ENCODE measurements around the gene TUBA4A.
"Not testable (repeated sequence)": the region's sequence is repeated elsewhere in the genome, so short reads cannot be mapped to it uniquely, and the experiment has no call there.

TUBA4A gene

DNA sequence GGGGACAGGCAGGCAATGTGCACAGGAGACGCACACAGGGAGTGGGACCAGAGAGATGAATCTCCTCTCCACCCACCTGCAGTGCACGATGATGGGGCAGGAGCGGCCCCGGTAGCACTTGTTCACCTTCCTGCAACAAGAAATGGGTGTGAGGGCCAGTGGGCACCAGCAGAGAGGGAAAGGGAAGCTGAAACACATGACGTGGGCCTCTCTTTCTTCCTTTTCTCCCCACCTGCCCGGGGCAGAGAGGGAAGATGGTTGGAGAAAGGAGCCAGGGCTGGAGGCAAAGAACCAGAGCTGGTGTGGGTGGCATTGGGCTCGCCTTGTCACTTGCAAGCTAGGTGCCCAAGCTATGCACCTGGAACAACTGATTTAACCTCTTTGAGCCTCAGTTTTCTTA is 37.7 kb upstream of the TUBA4A start:
- TF ChIP-seq, protein P1, sequence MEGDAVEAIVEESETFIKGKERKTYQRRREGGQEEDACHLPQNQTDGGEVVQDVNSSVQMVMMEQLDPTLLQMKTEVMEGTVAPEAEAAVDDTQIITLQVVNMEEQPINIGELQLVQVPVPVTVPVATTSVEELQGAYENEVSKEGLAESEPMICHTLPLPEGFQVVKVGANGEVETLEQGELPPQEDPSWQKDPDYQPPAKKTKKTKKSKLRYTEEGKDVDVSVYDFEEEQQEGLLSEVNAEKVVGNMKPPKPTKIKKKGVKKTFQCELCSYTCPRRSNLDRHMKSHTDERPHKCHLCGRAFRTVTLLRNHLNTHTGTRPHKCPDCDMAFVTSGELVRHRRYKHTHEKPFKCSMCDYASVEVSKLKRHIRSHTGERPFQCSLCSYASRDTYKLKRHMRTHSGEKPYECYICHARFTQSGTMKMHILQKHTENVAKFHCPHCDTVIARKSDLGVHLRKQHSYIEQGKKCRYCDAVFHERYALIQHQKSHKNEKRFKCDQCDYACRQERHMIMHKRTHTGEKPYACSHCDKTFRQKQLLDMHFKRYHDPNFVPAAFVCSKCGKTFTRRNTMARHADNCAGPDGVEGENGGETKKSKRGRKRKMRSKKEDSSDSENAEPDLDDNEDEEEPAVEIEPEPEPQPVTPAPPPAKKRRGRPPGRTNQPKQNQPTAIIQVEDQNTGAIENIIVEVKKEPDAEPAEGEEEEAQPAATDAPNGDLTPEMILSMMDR (IDR thresholded peaks at IDR 0.05; ENCODE audit: low read depth, low read length): no peak
- H3K4me3 ChIP-seq (ENCODE audit: low read depth, low read length): no peak overlapping the region

DNA sequence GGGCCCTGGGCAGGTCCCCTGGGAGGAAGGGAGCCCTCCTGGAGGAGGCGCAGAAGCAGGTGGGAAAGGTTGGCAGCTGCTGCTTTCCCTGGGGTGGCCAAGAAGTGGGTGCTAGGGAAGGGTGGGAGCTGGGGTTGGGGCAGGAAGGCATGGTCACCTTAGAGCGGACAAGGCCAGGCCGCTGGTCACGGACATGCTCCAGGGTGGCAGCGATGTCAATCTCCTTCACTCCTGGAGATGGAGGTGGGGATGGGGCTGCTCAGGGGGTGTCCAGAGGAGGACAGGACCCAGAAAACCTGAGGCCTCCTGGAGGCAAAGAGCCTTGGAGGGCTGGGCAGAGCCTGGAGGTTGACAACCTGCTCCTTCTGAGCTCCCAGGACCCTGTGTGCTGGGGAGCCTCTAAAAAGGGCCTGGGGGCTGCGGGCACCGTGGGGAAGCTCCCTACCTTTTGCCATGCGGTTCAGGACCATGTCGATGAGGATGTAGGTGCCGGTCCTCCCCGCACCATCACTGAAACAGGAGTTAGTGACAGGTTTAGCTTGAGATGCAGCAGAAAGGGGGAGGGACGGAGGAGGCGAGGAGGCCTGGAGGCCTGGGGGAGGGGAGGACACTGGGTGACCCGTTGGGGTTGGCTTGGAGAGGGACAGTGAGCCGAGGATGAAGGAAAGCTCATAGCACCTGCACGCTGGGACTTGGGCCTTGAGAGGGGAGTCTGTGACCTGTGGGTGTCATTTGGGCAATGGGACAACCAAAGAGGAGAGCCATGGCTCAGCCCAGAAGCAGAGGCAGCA is 36.9 kb upstream of the TUBA4A start:
- H3K4me3 ChIP-seq (ENCODE audit: low read depth, low read length): no peak overlapping the region
- TF ChIP-seq, protein P1 (IDR thresholded peaks at IDR 0.05; ENCODE audit: low read depth, low read length): no peak

DNA sequence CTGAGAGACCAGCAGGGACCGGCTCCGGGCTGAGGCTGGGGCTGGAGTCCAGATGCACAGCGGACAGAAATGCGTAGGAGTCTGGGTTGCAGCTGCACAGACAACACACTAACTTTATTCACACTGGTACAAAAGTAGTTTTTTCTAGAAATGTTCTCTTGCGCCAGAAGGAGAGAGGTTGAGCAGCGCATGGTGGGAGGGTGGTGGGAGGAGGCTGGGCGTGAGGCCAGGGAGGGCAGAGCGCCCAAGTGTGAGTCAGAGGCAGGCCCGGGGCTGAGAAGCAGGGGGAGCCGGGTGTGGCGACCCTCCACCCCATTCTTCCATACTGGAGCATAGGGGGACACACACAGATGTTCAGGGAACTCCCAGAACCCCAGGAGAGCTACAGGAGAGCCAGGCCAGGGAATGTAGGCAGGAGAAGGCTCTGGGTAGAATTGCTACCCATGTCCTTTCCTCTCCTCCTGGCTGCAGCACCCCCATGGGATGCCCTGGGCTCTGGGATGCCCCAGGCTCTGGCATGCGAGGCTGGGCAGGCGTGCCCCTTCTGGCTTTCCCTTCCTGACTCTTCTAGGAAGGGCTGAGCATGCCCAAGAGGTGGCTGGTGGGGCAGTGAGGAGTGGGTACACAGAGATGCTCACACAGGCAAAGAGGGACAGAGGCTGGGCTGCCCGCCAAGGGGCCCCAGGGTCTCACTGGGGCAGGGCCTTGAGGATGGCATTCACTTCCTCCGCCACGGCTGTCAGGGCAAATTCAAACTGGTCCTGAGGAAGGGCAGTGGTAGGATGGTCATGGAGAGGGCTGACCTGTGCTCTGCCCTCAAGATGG is 36.0 kb upstream of the TUBA4A start:
- TF ChIP-seq, protein P1 (IDR thresholded peaks at IDR 0.05; ENCODE audit: low read depth, low read length): no peak
- H3K4me3 ChIP-seq (ENCODE audit: low read depth, low read length): no peak overlapping the region

DNA sequence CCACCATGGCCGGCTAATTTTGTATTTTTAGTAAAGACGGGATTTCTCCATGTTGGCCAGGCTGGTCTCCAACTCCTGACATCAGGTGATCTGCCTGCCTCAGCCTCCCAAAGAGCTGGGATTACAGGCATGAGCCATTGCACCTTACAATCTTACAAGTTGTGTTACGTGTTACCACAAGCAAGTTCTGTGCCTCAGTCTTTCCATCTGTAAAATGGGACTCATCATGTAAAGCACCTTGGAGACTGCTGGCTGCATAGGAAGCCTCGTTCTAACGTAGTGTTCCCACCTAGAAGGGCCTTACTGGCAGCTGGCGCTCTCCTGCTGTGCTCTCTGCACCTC is 35.4 kb upstream of the TUBA4A start:
- H3K4me3 ChIP-seq (ENCODE audit: low read depth, low read length): no peak overlapping the region
- TF ChIP-seq, protein P1 (IDR thresholded peaks at IDR 0.05; ENCODE audit: low read depth, low read length): no peak

DNA sequence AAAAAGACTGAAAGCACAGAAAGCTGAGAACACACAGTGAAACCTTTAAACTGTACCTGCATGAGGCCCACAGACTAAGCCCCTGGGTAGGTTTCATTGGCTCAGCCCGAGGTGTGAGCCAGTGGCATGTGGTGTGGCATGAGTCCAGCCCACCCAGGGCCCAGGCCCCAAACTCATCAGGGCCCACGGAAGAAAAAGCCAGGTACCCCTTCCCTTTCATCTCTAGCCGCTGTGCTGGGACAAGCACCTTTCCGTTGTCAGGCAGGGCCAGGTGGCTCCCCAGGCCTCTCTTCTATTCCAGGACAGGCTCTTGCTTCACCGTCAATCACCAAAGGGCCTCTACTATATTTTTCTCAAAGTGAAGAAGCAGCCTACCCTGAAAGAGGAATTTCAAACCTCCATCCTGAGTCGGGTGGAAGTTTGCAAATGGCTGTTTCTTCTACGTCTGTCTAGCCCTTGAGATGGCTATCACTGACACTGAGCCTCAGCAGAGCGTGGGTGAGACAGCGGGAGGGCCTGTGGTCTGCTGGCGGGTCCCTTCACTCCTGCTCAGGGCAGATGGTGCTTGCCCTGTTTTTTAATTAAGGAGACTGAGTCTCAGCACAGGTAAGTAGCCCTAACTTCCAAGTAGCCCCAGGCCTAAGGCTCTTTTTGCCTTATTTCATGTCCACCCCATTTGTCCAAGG is 34.0 kb upstream of the TUBA4A start:
- H3K4me3 ChIP-seq (ENCODE audit: low read depth, low read length): no peak overlapping the region
- TF ChIP-seq, protein P1 (IDR thresholded peaks at IDR 0.05; ENCODE audit: low read depth, low read length): no peak

DNA sequence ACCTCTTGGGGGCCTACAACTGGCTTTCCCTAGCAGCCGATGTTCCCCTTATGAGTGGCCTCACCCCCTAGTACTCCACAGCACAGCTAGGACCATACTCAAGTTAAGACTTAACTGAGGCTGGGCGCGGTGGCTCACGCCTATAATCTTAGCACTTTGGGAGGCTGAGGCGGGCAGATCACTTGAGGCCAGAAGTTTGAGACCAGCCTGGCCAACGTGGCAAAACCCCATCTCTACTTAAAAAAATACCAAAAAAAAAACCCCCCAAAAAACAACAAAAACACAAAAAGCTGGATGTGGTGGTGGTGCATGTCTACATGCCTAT is 33.4 kb upstream of the TUBA4A start:
- H3K4me3 ChIP-seq (ENCODE audit: low read depth, low read length): not testable (repeated sequence)

DNA sequence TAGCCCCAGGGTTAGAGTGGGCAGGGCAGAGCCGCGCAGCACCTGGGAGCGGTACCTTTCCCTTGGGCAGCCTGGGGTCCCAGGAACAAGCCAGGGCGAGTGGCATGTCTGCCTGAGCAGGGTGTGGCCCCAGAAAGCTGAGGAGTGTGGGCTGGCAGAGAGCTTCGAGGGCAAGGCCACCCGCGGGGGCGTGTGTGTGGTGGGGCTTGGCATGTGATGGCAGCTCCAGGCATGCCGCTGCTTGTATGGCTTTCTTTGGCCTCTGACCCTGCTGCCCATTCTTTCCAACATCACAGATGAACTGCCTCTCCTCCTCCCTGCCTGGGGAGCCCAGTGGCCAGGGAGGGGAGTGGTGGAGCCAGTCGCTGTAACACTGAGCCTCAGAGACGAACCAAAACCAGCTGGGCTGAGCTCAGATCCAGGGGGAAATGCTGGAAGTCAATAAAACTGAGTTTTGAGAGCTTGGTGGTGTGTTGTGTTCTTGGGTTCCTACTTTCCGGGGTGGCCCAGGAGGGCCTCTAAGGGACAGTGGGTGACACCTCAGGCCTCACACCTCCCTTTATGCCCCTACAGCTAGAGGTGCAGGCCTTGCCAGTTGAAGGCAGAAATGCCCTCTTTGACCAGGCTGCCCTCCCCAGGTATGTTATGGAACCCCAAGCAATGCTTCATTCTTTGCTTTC is 32.9 kb upstream of the TUBA4A start:
- TF ChIP-seq, protein P1 (IDR thresholded peaks at IDR 0.05; ENCODE audit: low read depth, low read length): no peak
- H3K4me3 ChIP-seq (ENCODE audit: low read depth, low read length): no peak overlapping the region
